Neural cell (in vitro differentiated cells): ENCODE results near the gene FRMD1.

Experiments
- CTCF ChIP-seq: fragments of 450-650 bp; IDR thresholded peaks from 2 replicates; pipeline ENCODE4 v1.5.1; 2014; ENCODE audit warnings: antibody characterized with exemption, mild to moderate bottlenecking, moderate library complexity; ENCODE audit not compliant: poor library complexity, severe bottlenecking
- EP300 ChIP-seq: fragments of 450-650 bp; conservative IDR thresholded peaks from 2 replicates; pipeline ENCODE4 v1.6.1; 2014; ENCODE audit warnings: antibody characterized with exemption, mild to moderate bottlenecking, moderate library complexity; ENCODE audit not compliant: poor library complexity, severe bottlenecking
- EZH2 ChIP-seq: fragments of 200-600, 300-800 bp; shearing (Covaris generic), sonication (generic); IDR thresholded peaks from 2 replicates; pipeline ENCODE4 v1.6.1; 2014; ENCODE audit warnings: antibody characterized with exemption, low read length, borderline replicate concordance, mild to moderate bottlenecking; ENCODE audit not compliant: insufficient read depth, poor library complexity, severe bottlenecking
- MXI1 ChIP-seq: fragments of 450-650 bp; conservative IDR thresholded peaks from 2 replicates; pipeline ENCODE4 v1.6.1; 2014; ENCODE audit warnings: antibody characterized with exemption, mild to moderate bottlenecking; ENCODE audit not compliant: poor library complexity, severe bottlenecking
- POLR2AphosphoS5 ChIP-seq: IDR thresholded peaks from 2 replicates; pipeline ENCODE4 v1.6.1; 2012
- RAD21 ChIP-seq: fragments of 450-650 bp; conservative IDR thresholded peaks from 2 replicates; pipeline ENCODE4 v1.6.1; 2014; ENCODE audit warnings: antibody characterized with exemption, mild to moderate bottlenecking, moderate library complexity
- REST ChIP-seq: IDR thresholded peaks from 2 replicates; pipeline ENCODE4 v1.6.1; 2012; ENCODE audit warnings: borderline replicate concordance

- TF ChIP-seq CTCF: no peak
- no peak for TF ChIP-seq MXI1
- TF ChIP-seq POLR2AphosphoS5: no peak
- TF ChIP-seq EZH2: no peak
- no peak for TF ChIP-seq RAD21
- no peak for TF ChIP-seq EP300
- TF ChIP-seq REST: no peak
Measured at GRCh38 chr6:168057836-168058235, 21.2 kb downstream of the FRMD1 start.
